GM13976 (cell line): ENCODE data around the gene TKTL2.

Experiments used
- DNase-seq: peaks from one replicate; pipeline ENCODE4 v3.0.0; 2012; ENCODE audit warnings: low spot score
- in situ Hi-C: fragments of 300-500 bp; cut with MboI; formaldehyde crosslinking; loops from one replicate; pipeline ENCODE4 v1.12.0; 2022; ENCODE audit warnings: low sequenced_read_pairs, mixed read lengths, inconsistent platforms; ENCODE audit not compliant: unreplicated experiment
- TF ChIP-seq, protein P1 (sequence below): IDR thresholded peaks from 2 replicates; pipeline ENCODE4 v1.5.1; 2012; ENCODE audit warnings: borderline replicate concordance, mild to moderate bottlenecking; ENCODE audit not compliant: insufficient read depth; ENCODE audit errors: extremely low read depth, missing control alignments, control extremely low read depth

Gene TKTL2

DNA sequence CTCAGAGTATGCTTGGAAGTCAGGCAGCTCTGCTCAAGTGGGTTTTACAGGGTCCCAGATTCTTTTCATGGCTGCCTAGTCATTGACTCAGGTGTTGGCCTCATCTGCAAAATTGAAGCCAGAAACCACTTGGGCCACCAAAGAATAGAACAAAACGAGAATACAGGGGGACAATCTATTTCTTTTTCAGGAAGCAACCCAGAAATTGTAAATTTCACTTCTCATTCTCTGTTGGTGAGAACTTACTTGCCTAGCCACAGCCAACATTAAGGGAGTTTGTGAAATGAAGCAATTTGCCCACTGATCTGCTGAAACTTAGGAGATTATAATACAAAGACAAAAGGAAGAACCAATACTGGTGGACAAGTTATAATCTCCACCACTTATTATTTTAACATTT lies 8.6 kb upstream of the TKTL2 start:
- TF ChIP-seq, protein P1, sequence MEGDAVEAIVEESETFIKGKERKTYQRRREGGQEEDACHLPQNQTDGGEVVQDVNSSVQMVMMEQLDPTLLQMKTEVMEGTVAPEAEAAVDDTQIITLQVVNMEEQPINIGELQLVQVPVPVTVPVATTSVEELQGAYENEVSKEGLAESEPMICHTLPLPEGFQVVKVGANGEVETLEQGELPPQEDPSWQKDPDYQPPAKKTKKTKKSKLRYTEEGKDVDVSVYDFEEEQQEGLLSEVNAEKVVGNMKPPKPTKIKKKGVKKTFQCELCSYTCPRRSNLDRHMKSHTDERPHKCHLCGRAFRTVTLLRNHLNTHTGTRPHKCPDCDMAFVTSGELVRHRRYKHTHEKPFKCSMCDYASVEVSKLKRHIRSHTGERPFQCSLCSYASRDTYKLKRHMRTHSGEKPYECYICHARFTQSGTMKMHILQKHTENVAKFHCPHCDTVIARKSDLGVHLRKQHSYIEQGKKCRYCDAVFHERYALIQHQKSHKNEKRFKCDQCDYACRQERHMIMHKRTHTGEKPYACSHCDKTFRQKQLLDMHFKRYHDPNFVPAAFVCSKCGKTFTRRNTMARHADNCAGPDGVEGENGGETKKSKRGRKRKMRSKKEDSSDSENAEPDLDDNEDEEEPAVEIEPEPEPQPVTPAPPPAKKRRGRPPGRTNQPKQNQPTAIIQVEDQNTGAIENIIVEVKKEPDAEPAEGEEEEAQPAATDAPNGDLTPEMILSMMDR, result no peak
- in situ Hi-C loops, result loop anchor here (10.0 kb wide), 1 partner anchor 53 kb away; no protein-coding TSS in a partner anchor
- peak; percentile 12 for DNase-seq

DNA sequence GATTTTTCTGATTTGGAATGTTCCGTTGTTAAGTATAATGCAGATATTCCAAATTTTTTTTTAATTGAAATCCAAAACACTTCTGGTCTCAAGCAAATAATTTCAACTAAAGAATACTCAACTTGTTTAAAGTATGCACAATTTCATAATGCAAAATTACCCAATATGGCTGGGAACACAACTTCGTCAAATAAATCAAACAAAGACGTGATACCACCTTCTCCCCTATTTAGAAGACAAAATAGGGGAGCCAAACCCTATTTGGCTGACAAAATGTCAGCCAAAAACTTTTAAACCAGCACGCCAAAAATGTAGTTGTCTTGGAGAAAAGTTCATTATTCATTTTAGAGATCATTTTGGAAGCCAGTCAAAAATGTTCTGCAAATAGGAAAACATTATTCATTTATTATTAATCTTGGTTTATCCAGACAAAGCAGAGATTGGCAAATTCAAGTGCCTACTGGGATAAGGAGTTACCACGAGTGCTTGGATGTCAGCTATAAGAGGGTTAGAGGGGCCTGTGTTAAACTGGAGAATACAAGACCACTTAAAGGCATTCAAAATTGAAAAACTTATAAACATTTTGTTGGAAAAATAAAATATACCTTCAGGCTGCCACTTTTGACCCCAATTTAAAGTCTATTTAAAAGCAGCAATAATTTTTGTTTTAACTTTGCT lies 3.3 kb upstream of the TKTL2 start:
- TF ChIP-seq, protein P1, result no peak
- in situ Hi-C loops, result no loop called here
- DNase-seq, result no peak

DNA sequence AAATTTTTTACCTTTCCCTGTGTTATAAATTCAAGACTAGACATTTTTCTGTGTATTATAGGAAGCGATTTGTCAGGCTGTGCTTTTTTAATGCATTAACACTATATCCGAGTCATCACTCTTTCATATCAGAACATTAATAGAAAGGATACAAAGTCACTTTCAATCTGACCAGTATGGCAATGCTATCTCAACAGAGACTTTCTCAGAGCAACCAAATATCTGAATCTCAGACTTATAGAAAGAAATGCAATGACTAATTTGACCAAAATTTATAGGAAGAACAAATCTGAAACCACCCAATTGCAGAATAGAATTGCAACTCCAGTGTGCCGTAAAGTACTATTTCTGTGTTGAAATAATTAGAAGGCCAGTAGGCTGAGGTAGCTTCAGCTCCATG lies 473 bp upstream of the TKTL2 start:
- peak; percentile 7 for DNase-seq
- in situ Hi-C loops, result no loop called here
- TF ChIP-seq, protein P1, result no peak

DNA sequence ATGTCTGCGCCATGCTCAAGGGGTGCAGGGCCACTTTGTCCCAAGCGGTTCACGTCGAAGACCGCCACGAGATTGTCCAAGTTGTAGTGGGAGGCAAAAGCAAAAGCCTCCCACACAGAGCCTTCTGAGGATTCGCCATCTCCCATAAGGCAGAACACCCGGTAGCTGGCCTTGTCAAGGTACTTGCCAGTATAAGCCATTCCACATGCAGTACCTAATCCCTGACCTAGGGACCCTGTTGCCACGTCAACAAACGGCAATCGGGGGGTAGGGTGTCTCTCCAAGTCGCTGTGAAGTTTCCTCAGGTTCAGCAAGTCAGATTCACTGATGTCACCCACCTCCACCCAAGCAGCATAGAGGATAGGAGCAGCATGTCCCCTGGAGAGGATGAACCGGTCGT lies 424 bp downstream of the TKTL2 start:
- TF ChIP-seq, protein P1, result no peak
- in situ Hi-C loops, result no loop called here
- DNase-seq, result no peak

DNA sequence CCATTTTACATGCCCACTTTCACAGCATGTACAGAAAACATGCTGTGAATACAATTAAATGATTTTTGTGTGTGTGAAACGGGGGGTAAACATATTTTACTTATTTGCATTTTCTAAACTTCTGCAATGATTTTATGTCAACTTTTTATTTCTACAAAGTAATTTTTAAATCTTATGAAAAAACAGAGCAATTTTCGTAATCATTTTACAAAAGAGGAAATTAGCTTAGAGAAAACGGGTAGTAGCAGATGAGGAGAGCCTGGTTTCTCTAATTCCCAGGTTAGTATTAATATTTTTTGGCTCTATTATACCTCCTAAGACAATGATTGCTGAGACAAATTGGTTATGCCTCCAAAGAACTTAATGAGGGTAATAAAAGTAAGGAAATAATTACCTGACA lies 3.2 kb downstream of the TKTL2 start:
- TF ChIP-seq, protein P1, result no peak
- DNase-seq, result no peak
- in situ Hi-C loops, result no loop called here

DNA sequence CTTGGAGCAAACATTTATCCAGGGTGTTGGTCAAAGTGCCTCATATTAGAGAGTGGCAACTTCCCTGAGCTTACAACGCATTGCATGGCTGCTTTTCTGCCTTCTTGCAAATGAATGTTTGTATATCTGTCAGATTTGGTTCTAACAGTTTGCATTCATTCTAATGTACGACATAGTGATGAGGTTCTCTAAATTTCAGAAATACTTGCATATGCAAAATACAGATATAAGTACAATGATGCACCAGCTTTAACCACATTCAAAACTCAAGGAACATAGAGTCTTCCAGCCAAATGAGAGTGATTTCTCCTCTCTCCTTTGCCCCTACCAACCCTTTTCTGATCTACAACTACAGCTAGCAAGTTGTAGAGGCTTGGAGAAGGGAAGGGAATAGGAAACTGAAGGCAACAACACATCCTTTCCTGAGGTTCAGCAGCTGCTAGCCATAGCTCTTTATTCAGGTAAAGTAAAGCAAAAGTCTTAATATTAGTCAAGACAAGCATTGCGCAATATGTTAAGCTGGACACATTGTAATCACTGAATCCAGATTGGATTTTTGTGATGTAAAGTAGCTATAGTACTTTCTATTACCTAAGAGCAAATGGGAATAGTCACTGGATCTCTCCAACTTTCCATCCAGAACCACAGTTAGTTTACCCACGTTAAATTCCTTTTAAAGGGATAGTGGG lies 6.3 kb downstream of the TKTL2 start:
- in situ Hi-C loops, result no loop called here
- TF ChIP-seq, protein P1, result no peak
- DNase-seq, result no peak
